CD14-positive monocyte (primary cell): ENCODE data around the gene CORO2A. TPM values are rescaled to one million over a fixed set of nuclear protein-coding genes. Genes with fewer than 3 reads are reported as not detected.
A peak's percentile ranks its signal among the peaks of the same experiment; 100 is the strongest.

ENCODE experiments used
- DNase-seq, 3 donors: peaks; one replicate each; pipeline ENCODE4 v3.0.0-alpha.2; 2011 to 2022
- H2AFZ ChIP-seq: 2 replicates; pipeline ENCODE4 v1.6.0; 2012; ENCODE audit warnings: mild to moderate bottlenecking, low read depth, low read length, inconsistent platforms; ENCODE audit not compliant: insufficient read depth, poor library complexity, severe bottlenecking
- H3K27ac ChIP-seq, 2 donors: 1 replicate in 1 of 2; 2 replicates in 1 of 2; pipeline ENCODE4 v1.5.1; 2012 to 2013; ENCODE audit warnings: low read length in 2 of 2, control low read depth in 1 of 2, inconsistent platforms in 1 of 2, low read depth in 1 of 2, mild to moderate bottlenecking in 1 of 2
- H3K27me3 ChIP-seq, 2 donors: one replicate each; pipeline versions ENCODE4 v1.6.0 to v1.6.1; 2011 to 2013; ENCODE audit warnings: low read length in 2 of 2; ENCODE audit not compliant: control insufficient read depth in 2 of 2, insufficient read depth in 2 of 2
- H3K36me3 ChIP-seq, 2 donors: replicated peaks in 1 of 2; 1 replicate in 1 of 2; 2 replicates in 1 of 2; pipeline versions ENCODE4 v1.5.1 to v1.6.1; 2012 to 2013; ENCODE audit warnings: low read length in 2 of 2, control low read depth in 1 of 2, inconsistent platforms in 1 of 2, mild to moderate bottlenecking in 1 of 2; ENCODE audit not compliant: insufficient read depth in 2 of 2, control insufficient read depth in 1 of 2
- H3K4me1 ChIP-seq, 2 donors: 1 replicate in 1 of 2; 2 replicates in 1 of 2; pipeline versions ENCODE4 v1.5.1 to v1.6.1; 2012 to 2013; ENCODE audit warnings: low read length in 2 of 2, control low read depth in 1 of 2, inconsistent platforms in 1 of 2, mild to moderate bottlenecking in 1 of 2, moderate library complexity in 1 of 2; ENCODE audit not compliant: insufficient read depth in 2 of 2, control insufficient read depth in 1 of 2
- H3K4me2 ChIP-seq: replicated peaks from 2 replicates; pipeline ENCODE3; 2012; ENCODE audit warnings: low read length, moderate library complexity, mild to moderate bottlenecking; ENCODE audit not compliant: poor library complexity, severe bottlenecking; ENCODE audit errors: extremely low read depth
- H3K4me3 ChIP-seq, 3 experiments: fragments of 200-600 bp in 1 of 3; sonication (generic) in 1 of 3; replicated peaks in 1 of 3; 1 replicate in 2 of 3; 2 replicates in 1 of 3; pipeline ENCODE4 v1.5.1; 2011 to 2013; ENCODE audit warnings: low read length in 3 of 3, mild to moderate bottlenecking in 3 of 3, control low read depth in 2 of 3, low read depth in 2 of 3, inconsistent platforms in 1 of 3, moderate library complexity in 1 of 3
- H3K79me2 ChIP-seq: 2 replicates; pipeline ENCODE4 v1.6.0; 2012; ENCODE audit warnings: mild to moderate bottlenecking, control low read depth, inconsistent platforms, low read length, moderate library complexity; ENCODE audit not compliant: insufficient read depth
- H3K9ac ChIP-seq: 2 replicates; pipeline ENCODE4 v1.6.0; 2017; ENCODE audit warnings: low read length, mild to moderate bottlenecking; ENCODE audit not compliant: insufficient read depth, poor library complexity, severe bottlenecking
- H3K9me3 ChIP-seq, 2 donors: replicated peaks in 1 of 2; 1 replicate in 1 of 2; 2 replicates in 1 of 2; pipeline versions ENCODE4 v1.5.1 to v1.6.1; 2012 to 2013; ENCODE audit warnings: low read length in 2 of 2, control low read depth in 1 of 2; ENCODE audit not compliant: control insufficient read depth in 1 of 2, insufficient read depth in 1 of 2
- H4K20me1 ChIP-seq: 2 replicates; pipeline ENCODE4 v1.6.0; 2012; ENCODE audit warnings: mild to moderate bottlenecking, low read length, control low read depth, moderate library complexity; ENCODE audit not compliant: insufficient read depth
- H3K27ac Mint-ChIP-seq, 7 donors: one replicate each; pipeline ENCODE4 v1.8.0; 2020; ENCODE audit warnings: mild to moderate bottlenecking in 7 of 7, mixed read lengths in 7 of 7, moderate library complexity in 6 of 7, inconsistent platforms in 2 of 7
- H3K27me3 Mint-ChIP-seq, 3 donors: one replicate each; pipeline ENCODE4 v1.8.0; 2021 to 2022; ENCODE audit warnings: low read depth in 3 of 3, mild to moderate bottlenecking in 3 of 3, mixed read lengths in 3 of 3, moderate library complexity in 3 of 3, inconsistent platforms in 1 of 3
- H3K36me3 Mint-ChIP-seq, 2 donors: one replicate each; pipeline ENCODE4 v1.8.0; 2020; ENCODE audit warnings: mixed read lengths in 2 of 2, inconsistent platforms in 1 of 2, mild to moderate bottlenecking in 1 of 2
- H3K4me1 Mint-ChIP-seq: one replicate; pipeline ENCODE4 v1.8.0; 2020; ENCODE audit warnings: mild to moderate bottlenecking, mixed read lengths
- H3K4me3 Mint-ChIP-seq, 2 donors: one replicate each; pipeline ENCODE4 v1.8.0; 2020; ENCODE audit warnings: mild to moderate bottlenecking in 2 of 2, mixed read lengths in 2 of 2, moderate library complexity in 1 of 2
- H3K9me3 Mint-ChIP-seq, 7 donors: one replicate each; pipeline ENCODE4 v1.8.0; 2020 to 2022; ENCODE audit warnings: mixed read lengths in 7 of 7, mild to moderate bottlenecking in 6 of 7, moderate library complexity in 6 of 7, inconsistent platforms in 2 of 7
- WGBS: methylation state at CpG from one replicate; pipeline ENCODE4 v1.1.5; 2013; ENCODE audit warnings: missing lambda C conversion rate; ENCODE audit not compliant: insufficient coverage; 5-methylcytosine and 5-hydroxymethylcytosine counted together
- intact Hi-C, 2 donors: fragments of 100-400 bp; cut with micrococcal nuclease; formaldehyde crosslinking; loops; one replicate each; pipeline versions ENCODE4 v1.15.0 to v1.15.1; 2023
- polyA plus RNA-seq, 3 donors: library from polyadenylated mRNA; depleted of rRNA in 1 of 3; unstranded in 2 of 3; stranded (reverse) in 1 of 3; fragments of 300-500 nt in 2 of 3; fragments of >200 nt in 1 of 3; fragmentation: Illumina TruSeq in 2 of 3; gene quantifications; 1 replicate in 2 of 3; 2 replicates in 1 of 3; pipeline ENCODE4 v1.2.3, GENCODE V29; 2012 to 2021
- TF ChIP-seq, protein P1 (sequence below): fragments of 200-600 bp; IDR thresholded peaks from one replicate; pipeline ENCODE4 v1.8.0; 2022; ENCODE audit warnings: antibody characterized with exemption, mild to moderate bottlenecking

The CORO2A gene
- polyA plus RNA-seq, 3 donors: 1.2 to 3.5 (median 2.1) TPM

DNA sequence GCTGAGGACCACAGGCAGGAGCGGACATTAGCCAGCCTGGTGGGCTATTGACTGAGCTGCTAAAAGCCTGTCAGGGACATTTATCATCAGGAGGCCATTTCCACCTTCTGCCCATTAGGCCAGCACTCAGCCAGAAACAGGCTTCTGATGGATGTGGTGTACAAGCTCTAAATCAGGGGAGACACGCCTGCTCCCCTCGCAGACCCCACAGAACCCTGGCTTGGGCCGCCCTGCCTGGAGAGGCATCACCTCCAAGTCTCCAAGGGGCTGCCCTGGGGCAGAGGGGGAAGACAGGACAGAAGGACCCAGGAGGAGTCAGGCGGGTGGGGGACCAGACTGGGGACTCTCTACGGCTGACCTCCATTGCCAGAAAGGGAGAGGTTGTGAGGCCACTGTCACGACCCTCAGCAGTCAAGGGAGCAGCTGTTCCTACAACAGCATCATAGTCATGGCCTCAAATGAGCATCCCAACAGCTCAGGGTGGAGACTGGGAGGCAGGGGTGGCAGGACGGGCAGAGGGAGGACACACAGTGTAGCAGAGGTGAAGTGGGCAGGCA is 49.4 kb downstream of the CORO2A start:
- Histone ChIP-seq H3K27me3 (no peaks in the 10 kb centered on the region), H3K9ac (no peak overlapping the region), H2AFZ (no peak overlapping the region), H3K9me3 (no peaks in the 10 kb centered on the region), H3K4me1 (peaks cover 34% of the 10 kb centered on the region in 2 donors), H3K4me3 (no peak overlapping the region), H3K79me2 (no peaks in the 10 kb centered on the region), H3K36me3 (no peaks in the 10 kb centered on the region), H3K4me2 (no peak overlapping the region), H3K27ac (peak overlapping the region in 1 of 2 donors; percentile 56), H4K20me1 (no peaks in the 10 kb centered on the region)
- DNase-seq: no peak
- no peak overlapping the region for H3K4me3 Mint-ChIP-seq
- intact Hi-C loops: no loop called here
- H3K9me3 Mint-ChIP-seq: no peaks in the 10 kb centered on the region
- peaks cover 41% of the 10 kb centered on the region for H3K4me1 Mint-ChIP-seq
- peaks cover 5 to 30% of the 10 kb centered on the region in 2 donors for H3K36me3 Mint-ChIP-seq
- 100% methylated on average over 6 of the region's 8 CpGs for WGBS
- peak overlapping the region; percentile 22 to 83 (median 66) for H3K27ac Mint-ChIP-seq
- no peaks in the 10 kb centered on the region for H3K27me3 Mint-ChIP-seq
- TF ChIP-seq, protein P1, sequence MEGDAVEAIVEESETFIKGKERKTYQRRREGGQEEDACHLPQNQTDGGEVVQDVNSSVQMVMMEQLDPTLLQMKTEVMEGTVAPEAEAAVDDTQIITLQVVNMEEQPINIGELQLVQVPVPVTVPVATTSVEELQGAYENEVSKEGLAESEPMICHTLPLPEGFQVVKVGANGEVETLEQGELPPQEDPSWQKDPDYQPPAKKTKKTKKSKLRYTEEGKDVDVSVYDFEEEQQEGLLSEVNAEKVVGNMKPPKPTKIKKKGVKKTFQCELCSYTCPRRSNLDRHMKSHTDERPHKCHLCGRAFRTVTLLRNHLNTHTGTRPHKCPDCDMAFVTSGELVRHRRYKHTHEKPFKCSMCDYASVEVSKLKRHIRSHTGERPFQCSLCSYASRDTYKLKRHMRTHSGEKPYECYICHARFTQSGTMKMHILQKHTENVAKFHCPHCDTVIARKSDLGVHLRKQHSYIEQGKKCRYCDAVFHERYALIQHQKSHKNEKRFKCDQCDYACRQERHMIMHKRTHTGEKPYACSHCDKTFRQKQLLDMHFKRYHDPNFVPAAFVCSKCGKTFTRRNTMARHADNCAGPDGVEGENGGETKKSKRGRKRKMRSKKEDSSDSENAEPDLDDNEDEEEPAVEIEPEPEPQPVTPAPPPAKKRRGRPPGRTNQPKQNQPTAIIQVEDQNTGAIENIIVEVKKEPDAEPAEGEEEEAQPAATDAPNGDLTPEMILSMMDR: no peak

DNA sequence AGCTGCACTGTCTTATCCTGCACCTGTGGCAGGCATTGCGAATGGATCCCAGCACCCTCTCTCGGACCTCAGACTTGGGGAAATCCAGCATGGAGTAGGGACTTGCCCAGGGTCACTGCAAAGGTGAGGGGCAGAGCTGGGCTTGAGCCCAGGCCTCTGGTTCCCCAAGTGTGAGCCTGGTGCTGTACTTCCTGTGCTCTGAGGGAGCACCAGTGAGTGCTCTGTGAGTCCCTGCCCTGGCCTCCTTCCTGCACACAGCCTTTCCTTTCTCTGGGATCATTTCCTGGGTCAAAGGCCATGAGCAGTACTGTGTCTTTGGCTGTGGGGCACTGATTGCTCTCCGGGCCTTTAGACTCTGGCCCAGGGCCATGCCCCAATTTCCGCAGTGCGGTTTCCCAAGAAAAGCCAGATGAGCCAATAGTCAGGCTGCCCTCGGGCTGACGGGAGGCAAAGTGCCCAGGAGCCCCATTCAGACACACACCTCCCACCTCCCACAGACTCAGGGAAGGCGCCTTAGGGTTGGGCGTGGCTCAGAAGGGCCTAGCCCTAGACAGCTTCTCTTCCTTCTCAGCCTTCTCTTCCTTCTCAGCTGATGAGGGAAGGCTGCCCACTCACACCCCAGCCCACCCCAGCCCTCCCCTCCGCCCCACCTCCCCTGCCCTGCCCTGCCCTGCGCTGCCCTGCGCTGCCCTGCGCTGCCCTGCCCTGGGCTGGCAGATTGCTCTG is 50.1 kb downstream of the CORO2A start:
- Mint-ChIP-seq H3K27me3 (no peaks in the 10 kb centered on the region), H3K4me1 (peaks cover 45% of the 10 kb centered on the region), H3K9me3 (no peaks in the 10 kb centered on the region), H3K36me3 (peaks cover 7 to 34% of the 10 kb centered on the region in 2 donors), H3K4me3 (no peak overlapping the region), H3K27ac (peak overlapping the region; percentile 52 to 83 (median 73))
- DNase-seq: peak in 2 of 3 donors; percentile 25
- peak overlapping the region; percentile 56 to 65 for H3K27ac ChIP-seq
- no peak overlapping the region for H3K9ac ChIP-seq
- peaks cover 0 to 5% of the 10 kb centered on the region in 2 donors for H3K36me3 ChIP-seq
- H3K79me2 ChIP-seq: no peaks in the 10 kb centered on the region
- intact Hi-C loops: no loop called here
- no peak overlapping the region for H3K4me2 ChIP-seq
- H3K4me1 ChIP-seq: peaks cover 34 to 37% of the 10 kb centered on the region in 2 donors
- H4K20me1 ChIP-seq: no peaks in the 10 kb centered on the region
- H3K27me3 ChIP-seq: no peaks in the 10 kb centered on the region
- WGBS: 89% methylated on average over 5 of the region's 13 CpGs
- TF ChIP-seq, protein P1: no peak
- no peaks in the 10 kb centered on the region for H3K9me3 ChIP-seq
- peak overlapping the region; percentile 40 for H2AFZ ChIP-seq
- no peak overlapping the region for H3K4me3 ChIP-seq
